Dedifferentiated amniotic fluid mesenchymal stem cell (primary cell): Measurements from ENCODE around the gene PIP5K1A.

Experiments used
- DNase-seq: peaks from one replicate; pipeline ENCODE4 v3.0.0-alpha.2; 2016; ENCODE audit errors: extremely low spot score

PIP5K1A gene

GRCh38 chr1:151289080-151289935, 91.0 kb downstream of the PIP5K1A start:
- no peak for DNase-seq

DNA sequence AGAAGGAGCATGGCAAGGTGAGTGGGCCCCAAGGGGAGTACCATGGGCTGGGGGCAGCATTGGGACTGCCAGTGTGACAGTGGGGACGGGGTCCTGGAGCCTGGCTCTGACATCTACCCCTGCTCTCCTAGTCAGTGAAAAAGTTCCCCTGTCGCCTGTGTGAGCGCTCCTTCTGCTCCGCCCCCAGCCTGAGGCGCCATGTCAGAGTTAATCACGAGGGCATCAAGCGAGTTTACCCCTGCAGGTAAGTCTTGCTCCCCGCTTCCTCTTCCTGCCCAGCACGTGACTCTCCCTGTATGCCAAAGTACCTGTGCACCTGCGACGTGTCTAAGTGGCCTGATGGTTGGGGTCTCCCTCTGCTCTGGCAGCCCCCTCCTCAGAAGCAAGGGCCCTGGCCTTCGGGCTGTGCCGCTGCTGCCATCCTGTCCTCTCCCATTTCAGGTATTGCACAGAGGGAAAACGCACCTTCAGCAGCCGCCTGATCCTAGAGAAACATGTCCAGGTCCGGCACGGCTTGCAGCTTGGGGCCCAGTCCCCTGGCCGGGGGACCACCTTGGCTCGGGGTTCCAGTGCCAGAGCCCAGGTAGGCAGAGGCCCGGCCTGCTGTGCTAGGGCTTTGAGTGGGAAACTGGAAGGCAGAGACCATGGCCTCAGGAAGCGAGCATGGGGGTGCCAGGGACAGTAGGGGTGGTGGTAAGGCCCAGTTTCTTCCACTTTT, 91.8 kb downstream of the PIP5K1A start:
- DNase-seq = no peak

GRCh38 chr1:151290709-151291303, 92.5 kb downstream of the PIP5K1A start:
- no peak for DNase-seq

GRCh38 chr1:151292207-151293030, 94.1 kb downstream of the PIP5K1A start:
- no peak for DNase-seq

DNA sequence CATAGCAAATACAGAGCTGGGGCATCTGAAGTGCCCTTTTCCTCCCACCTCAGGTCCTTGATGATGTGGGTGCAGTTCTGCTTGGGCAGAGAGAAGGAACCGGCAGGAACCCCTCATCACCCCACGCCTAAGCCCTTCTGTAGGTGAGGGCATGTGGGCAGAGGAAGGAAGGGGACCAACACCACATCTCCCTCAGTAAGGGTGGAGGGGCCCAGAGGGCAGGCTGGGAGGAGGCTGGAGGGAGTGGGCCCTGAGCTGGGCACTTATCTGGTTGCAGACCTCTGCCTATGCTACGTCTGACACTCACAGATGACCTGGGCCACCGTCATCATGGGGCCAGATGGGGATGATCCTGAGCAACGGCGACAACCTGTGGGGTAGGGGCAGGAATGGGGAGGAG, 94.7 kb downstream of the PIP5K1A start:
- no peak for DNase-seq

DNA sequence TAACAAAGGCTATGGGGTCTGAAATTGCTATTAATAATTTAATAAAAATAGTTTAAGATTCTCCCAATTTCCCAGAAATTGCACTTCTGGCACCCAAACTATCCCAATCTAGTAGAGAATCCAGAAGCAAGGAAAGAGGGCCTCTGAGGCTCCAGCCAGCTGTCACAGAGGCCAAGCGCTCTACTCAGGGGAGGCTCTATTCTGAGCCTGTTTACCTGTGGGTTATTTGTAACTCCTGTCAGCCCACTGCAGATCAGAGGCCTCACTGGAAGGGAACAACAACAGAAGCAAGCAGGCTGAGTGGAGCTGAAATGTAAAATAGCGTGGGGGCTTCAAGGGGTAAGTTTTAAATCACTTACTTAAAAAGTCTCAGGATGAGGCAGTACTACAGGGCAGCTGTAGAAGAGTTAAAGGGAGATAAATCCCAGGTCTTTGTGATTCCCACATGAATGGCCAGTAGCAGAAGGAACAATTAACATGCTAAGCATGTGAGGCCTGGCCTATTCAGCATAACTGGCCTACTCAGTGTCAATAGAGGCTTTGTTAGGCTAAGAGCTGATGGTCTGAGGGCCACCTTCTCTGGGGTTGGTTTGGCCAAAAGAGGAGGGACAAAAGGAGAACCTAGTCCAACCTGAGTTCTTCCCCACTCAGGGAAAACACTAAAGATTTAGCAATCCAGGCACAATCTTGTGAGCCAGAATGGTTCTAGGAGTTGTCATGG, 96.5 kb downstream of the PIP5K1A start:
- no peak for DNase-seq
